Measurements from ENCODE around the gene MRPL12.

Gene MRPL12

DNA sequence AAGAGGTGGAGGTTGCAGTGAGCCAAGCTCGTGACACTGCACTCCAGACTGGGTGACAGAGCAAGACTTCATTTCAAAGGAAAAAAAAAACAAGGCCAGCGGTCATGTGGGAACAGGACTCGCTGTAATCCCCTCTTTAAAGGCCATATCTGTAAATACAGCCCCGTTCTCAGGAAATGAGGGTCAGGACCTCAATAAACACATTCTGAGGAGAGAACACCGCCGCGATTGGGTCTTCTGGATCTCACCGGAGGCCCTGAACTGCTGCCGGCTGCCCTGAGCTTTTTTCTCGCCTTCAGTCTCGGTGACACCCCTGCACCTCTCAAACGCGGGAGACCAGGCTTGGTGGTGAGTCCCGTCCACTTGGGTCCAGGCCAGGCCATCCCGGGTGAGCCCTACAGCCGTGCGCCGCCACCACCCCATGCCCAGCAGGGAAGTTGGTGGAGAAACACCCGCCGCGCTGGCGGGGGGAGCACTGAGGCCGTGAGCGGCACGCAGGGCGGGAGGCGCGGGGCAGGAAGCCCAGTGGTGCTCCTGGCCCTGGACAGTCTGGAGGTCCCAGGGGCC, 37.3 kb downstream of the MRPL12 start:
- DNase-seq (ENCODE audit: low read depth in 2 of 2): no peak

GRCh38 chr17:81741049-81741593, 38.0 kb downstream of the MRPL12 start:
- no peak for DNase-seq (ENCODE audit: low read depth in 2 of 2)

GRCh38 chr17:81741594-81742452, 38.7 kb downstream of the MRPL12 start:
- no peak for DNase-seq (ENCODE audit: low read depth in 2 of 2)
